GM20000 (cell line): ENCODE results near the gene SGSH.
A peak's percentile ranks its signal among the peaks of the same experiment; 100 is the strongest.

Source experiments
- DNase-seq: peaks from one replicate; pipeline ENCODE4 v3.0.0; 2012; ENCODE audit warnings: low spot score
- TF ChIP-seq, protein P1 (sequence below): IDR thresholded peaks from 2 replicates; pipeline ENCODE4 v1.5.1; 2012; ENCODE audit warnings: mild to moderate bottlenecking, control low read depth; ENCODE audit errors: extremely low read depth, missing control alignments

SGSH gene

GRCh38 chr17:80220054-80220735 lies at the start of gene SGSH, which contains the start of gene SLC26A11:
SGSH (minus strand) TSS chr17:80220333; CDS start chr17:80220313, 20 bp downstream.
SLC26A11 (plus strand) TSS chr17:80220427; CDS start chr17:80221561, 1,134 bp downstream.
- DNase-seq, result peak; percentile 94
- TF ChIP-seq, protein P1, sequence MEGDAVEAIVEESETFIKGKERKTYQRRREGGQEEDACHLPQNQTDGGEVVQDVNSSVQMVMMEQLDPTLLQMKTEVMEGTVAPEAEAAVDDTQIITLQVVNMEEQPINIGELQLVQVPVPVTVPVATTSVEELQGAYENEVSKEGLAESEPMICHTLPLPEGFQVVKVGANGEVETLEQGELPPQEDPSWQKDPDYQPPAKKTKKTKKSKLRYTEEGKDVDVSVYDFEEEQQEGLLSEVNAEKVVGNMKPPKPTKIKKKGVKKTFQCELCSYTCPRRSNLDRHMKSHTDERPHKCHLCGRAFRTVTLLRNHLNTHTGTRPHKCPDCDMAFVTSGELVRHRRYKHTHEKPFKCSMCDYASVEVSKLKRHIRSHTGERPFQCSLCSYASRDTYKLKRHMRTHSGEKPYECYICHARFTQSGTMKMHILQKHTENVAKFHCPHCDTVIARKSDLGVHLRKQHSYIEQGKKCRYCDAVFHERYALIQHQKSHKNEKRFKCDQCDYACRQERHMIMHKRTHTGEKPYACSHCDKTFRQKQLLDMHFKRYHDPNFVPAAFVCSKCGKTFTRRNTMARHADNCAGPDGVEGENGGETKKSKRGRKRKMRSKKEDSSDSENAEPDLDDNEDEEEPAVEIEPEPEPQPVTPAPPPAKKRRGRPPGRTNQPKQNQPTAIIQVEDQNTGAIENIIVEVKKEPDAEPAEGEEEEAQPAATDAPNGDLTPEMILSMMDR, result no peak

- TF ChIP-seq, protein P1, result no peak
These were observed 49.3 kb upstream of the SGSH start for GRCh38 chr17:80269405-80269807.

GRCh38 chr17:80268427-80268826 lies 48.3 kb upstream of the SGSH start:
- TF ChIP-seq, protein P1, result no peak
- no peak for DNase-seq

More at GRCh38 chr17:80269405-80269807, 49.3 kb upstream of the SGSH start:
- DNase-seq, result no peak

DNA sequence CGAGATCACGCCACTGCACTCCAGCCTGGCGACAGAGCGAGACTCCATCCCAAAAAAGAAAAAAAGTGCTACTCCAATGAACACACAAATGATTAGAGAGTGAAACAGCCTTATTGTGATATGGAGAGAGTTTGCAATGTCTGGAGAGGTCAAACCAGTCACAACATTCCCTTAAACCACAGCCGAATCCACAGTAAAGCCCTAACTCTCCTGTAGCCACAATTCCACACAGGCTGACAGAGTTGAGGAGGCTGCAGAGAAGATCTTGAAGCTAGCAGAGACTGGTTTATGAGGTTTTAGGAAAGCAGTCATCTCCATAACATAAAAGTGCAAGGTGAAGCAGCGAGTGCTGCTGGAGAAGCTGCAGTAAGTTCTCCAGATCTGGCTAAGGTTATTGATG lies 47.3 kb upstream of the SGSH start:
- TF ChIP-seq, protein P1, result no peak
- DNase-seq, result no peak

GRCh38 chr17:80265205-80266068 lies 45.3 kb upstream of the SGSH start:
- DNase-seq, result peak; percentile 73

DNA sequence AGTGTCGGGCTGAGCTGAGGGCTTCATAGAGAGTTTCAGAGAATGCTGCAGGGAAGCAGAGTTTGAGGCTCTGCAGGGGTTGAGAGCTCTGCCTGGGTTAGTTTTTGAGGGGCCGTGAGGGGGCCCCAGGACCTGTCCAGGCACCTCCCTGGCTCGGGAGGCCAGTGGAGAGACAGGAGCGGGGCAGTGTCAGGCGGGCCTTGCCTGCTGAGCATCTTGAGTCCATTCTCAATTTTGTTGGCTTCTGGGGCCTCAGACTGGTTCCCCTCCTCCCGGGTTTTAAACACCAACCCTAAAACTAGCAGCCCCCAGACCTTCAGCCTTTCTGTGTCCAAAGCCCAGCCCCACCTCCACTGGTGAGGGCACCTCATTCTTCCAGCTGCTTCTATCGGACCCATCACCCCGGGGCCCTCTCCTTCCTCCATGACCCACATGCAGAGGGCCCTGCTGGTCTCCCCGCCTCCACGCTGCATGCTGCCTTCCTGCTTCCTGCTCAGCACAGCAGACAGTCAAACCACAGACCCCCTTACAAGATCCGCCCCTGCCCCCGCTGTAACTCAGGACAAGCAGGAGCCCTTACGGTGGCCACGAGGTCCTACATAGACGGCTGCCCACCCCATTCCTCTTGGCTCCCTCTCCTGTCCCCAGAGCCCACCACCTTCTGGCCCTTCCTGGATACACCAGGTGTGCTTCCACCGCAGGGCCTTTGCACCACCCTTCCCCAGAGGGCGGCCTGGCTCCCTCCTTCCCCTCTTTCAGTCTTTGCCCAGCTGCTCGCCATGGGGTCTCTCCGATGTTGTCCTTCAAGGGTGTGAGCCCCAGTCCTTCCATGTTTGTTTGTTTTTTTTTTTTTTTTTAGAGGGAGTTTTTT lies 44.3 kb upstream of the SGSH start:
- TF ChIP-seq, protein P1, result no peak
- DNase-seq, result no peak

More at GRCh38 chr17:80265205-80266068, 45.3 kb upstream of the SGSH start:
- TF ChIP-seq, protein P1, result no peak
